ENCODE results near the gene ITSN2. TPM values are rescaled to one million over a fixed set of nuclear protein-coding genes. Genes with fewer than 3 reads are reported as not detected.
"Not testable (repeated sequence)": the region's sequence is repeated elsewhere in the genome, so short reads cannot be mapped to it uniquely, and the experiment has no call there.

ITSN2 gene
- total RNA-seq, 2 donors from 2014 or later: 57.7 to 77.0 TPM

DNA sequence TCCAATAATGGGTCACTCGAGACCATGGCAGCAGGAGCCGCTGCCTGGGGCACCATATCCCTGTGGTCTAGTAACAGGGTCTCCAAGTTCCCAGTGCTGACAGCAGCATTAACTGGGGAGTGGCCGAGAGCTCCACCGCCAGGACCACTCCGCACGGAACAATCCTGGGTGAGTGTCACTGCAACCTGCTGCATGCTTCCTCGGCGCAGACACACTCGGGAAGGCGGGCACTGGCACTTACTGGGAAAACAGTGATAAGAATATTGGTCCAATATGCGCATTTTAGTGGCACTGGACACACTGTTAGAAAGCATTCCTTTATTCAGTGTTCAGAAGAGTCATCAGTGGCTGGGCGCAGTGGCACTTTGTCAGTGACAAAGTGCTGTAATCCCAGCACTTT is 155.8 kb downstream of the ITSN2 start:
- intact Hi-C loops (cut with DNase I): no loop called here

DNA sequence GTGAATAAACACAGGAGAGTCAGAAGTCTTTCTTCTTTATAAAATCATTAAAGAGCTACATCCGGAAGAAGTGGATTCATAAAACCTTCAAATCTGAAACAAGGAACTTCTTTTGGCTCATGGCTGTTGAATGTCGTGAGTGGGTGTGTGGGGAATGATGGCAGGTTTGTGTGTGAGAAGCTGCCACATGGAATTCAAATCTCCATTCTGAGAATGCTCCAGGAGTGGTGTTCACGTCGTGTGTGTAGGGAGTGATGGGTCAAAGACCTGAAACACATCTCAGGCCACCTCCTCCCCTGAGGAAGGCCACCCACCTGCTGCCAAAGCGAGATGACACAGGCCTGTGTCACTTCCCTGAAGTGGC is 156.6 kb downstream of the ITSN2 start:
- DNase-seq (ENCODE audit: low spot score): no peak
- intact Hi-C loops (cut with DNase I): no loop called here

More for the DNA sequence above, 155.8 kb downstream of the ITSN2 start:
- no peak for DNase-seq (ENCODE audit: low spot score)

DNA sequence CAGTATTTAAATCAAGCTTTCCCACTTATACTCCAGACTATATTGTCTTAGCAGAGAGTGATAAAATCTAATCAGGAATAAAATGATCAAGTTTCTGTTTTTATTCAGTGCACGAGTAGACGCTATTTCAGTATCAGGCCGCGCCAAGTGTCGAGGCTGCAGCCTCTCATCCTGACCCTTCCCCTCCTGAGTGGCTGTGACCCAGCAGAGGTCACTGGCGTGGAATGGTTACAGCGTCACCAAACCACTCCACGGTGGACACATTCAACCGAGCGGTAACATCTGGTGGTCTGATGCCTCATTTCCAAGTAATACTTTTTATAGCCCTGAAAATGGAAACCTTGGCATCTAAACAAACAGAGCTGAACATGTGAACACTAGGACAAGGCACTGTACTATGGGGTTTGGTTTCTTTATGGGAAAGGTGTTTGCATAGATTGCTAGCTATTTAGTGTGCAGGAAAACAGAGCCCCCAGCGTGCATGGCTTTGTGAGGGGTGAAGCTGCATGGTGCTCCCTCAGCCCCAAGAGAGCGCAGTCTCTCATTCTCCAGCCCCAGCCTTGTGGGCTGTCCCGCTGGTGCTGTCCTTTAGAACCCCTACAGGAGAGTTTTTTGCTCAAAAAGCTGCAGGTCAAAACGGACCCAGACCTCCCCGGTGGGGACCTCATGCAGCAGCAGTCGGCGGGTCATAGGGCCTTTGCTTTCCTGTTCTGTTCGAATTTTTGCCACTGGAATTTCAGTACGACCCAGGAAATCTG is 157.1 kb downstream of the ITSN2 start:
- intact Hi-C loops (cut with DNase I): no loop called here
- DNase-seq (ENCODE audit: low spot score): no peak

DNA sequence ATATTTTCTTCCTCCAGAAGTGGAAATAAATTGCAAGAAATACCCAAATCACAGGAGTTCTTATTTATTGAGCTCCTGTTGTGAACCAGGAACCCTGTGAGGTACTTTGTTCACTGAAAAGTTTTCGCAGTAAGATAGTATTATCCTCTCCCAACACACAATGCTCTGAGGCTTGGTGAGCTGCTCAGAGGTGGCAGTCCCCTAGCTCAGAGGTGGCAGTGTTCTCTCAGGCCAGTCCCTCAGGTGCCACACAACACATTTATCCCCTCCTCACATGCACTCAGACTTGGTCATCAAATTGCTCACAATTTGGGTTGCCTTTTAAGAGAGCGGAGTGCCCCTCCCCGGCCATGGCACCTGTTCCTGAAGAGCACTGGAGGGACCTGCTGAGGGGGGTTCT is 159.5 kb downstream of the ITSN2 start:
- DNase-seq (ENCODE audit: low spot score): no peak
- intact Hi-C loops (cut with DNase I): no loop called here

DNA sequence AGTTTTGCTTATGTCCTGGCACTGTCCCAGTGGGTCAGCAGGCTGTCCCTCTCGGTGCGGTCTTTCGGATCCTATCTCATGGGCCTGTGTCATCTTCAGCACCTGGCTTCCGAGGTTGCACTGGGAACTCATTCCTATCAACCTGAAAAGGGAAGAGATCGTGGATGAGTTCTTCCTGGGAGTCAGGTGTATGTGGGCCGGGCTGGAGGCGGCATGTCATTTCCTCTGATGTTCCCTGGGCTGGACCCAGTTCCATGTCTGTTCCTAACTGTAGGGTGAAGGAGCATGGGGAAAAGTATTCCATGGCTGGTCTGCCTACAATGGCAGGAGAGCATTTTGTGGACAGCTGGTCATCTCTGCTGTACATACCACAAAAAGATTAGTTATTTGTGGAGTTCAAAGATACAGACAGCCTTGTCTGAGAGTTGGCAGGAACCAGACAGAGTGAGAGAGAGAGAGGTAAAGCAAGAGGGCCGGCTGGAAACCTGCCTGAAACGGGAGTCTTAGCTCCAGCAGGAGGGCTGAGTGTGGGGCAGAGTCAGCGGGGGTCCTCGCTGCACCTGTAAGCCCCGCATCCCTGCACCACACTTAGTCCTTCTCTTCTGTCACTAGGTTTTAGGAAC is 160.3 kb downstream of the ITSN2 start:
- intact Hi-C loops (cut with DNase I): no loop called here
- DNase-seq (ENCODE audit: low spot score): no peak

GRCh38 chr2:24197213-24197612 is 163.1 kb downstream of the ITSN2 start:
- intact Hi-C loops (cut with DNase I): not testable (repeated sequence)

GRCh38 chr2:24191848-24192247 is 168.5 kb downstream of the ITSN2 start:
- DNase-seq (ENCODE audit: low spot score): no peak
- intact Hi-C loops (cut with DNase I): no loop called here

More at GRCh38 chr2:24197213-24197612, 163.1 kb downstream of the ITSN2 start:
- DNase-seq (ENCODE audit: low spot score): not testable (repeated sequence)

- intact Hi-C loops (cut with DNase I): no loop called here
- DNase-seq (ENCODE audit: low spot score): no peak
These were observed 169.2 kb downstream of the ITSN2 start for GRCh38 chr2:24191156-24191555.

GRCh38 chr2:24190503-24190902 is 169.8 kb downstream of the ITSN2 start:
- intact Hi-C loops (cut with DNase I): no loop called here
- no peak for DNase-seq (ENCODE audit: low spot score)

- DNase-seq (ENCODE audit: low spot score): no peak
- intact Hi-C loops (cut with DNase I): no loop called here
These were observed 170.8 kb downstream of the ITSN2 start for GRCh38 chr2:24189551-24189950.

DNA sequence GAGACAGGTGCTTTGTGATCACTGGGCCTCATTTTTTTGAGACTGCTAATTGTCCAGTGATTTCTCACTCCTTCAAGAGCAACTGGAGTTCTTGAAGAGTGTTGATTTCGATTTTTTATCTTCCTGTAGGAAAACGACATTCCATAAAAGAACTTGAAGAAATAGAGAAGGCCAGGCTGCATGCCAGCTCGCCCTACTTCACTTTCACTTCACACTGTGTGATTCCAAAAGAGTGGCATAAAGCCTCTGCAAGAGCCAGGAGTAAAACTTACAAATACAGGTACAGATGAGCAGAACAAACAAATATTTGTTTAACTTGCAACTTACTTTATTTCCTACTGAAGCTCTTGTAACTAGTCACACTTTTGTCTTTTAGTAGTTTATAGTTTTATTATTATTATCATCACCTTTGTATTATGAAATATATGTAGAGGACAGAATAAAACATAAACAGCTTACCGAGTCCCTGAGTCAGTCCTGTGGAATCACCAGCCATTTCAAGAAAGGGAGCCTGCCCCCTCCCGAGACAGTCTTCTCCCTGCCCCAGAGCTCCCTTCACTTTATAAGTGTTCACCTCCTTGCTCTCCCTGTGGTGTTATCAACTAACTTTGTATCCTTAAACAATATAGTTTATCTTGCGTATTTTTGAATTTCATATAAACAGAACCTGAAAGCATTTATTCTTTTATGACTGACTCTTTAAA is 176.8 kb downstream of the ITSN2 start:
- no peak for DNase-seq (ENCODE audit: low spot score)
- intact Hi-C loops (cut with DNase I): no loop called here

GRCh38 chr2:24182507-24182906 is 177.8 kb downstream of the ITSN2 start:
- no peak for DNase-seq (ENCODE audit: low spot score)
- intact Hi-C loops (cut with DNase I): no loop called here

DNA sequence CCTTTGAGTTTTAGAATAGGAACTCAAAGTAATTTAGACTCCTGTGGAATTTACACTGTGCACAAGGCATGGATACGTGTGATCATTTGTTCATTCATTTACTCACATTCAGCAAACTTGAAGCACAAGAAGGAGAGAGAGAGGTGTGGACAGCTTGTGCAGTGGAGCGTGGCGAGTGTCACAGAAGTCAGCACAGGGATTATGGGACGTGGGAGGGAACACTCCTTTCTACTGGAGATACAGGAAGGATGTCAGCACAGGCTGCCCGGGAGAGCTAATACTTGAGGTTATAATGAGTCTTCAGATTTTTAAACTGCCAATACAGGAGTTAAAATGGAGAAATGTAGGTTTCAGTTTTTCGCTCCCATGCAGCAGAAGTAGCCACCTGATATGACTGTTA is 178.5 kb downstream of the ITSN2 start:
- intact Hi-C loops (cut with DNase I): no loop called here
- DNase-seq (ENCODE audit: low spot score): no peak

- no peak for DNase-seq (ENCODE audit: low spot score)
- intact Hi-C loops (cut with DNase I): no loop called here
These were observed 180.7 kb downstream of the ITSN2 start for GRCh38 chr2:24179683-24180082.

DNA sequence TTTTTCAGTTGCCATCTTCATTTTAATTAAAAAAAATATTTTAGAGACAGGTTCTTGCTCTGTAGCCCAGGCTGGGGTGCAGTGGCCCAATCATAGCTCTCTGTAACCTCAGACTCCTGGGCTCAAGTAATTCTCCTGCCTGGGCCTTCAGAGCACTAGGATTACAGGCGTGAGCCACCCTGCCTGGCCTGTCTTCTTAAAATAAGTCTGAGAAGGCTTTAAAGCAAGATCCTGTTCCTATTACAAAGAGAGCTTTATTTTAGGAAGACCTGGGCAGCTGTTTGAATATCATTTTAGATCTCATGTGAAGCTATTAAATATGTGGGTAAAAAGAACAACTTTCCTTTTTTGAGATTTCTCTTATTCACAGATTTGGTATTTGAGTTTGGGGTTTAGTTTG is 184.0 kb downstream of the ITSN2 start:
- intact Hi-C loops (cut with DNase I): no loop called here
- no peak for DNase-seq (ENCODE audit: low spot score)

DNA sequence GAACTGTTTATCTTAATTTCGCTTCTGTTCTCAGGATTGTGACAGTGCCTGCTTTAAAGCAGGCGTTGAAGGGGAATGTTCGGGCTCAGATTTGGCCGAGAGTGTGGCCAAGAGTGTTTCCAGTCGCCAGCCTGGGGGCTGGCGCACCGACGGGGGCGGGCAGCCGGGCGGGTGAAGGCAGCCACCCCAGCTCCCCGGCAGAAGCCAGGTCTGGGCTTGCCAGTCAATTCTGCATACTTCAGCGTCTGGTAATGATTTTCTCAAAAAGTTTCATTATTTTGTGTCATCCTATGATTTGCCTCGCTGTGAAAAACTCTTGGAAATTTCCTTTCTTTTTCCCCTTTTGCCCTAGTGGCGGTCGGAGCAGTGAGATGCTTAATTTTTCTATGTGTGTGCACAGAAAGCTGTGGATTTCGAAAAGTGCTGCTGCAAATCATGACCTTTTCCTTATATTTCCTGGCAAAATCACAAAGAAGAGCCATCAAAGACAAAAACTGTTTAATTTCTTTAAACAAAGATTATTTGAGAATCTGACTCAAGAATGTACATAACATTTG is 184.6 kb downstream of the ITSN2 start:
- intact Hi-C loops (cut with DNase I): no loop called here
- DNase-seq (ENCODE audit: low spot score): no peak

DNA sequence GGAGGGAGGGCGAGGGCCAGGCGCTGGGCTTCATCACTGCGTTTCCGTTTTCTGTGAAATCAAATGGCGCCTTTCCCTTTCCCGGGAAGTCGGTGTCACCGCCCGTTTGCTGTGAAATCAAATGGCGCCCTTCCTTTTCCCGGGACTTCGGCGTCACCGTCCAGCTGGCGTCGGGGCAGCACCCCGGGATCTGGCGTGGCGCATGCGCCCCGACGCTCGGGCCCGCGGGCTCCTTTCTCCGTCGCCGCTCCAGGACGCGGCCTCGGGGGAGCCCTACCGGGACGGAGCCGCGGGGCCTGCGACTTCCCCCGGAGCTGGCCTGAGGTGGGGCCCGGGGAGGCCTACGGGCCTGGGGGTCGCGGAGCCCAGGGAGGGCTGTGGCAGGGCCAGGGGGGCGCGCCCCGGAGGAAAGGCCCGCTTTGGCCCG is 185.5 kb downstream of the ITSN2 start, which contains the start of gene FAM228A:
FAM228A (plus strand) TSS at position 203 of the 427 bp plus-strand sequence. CDS start 428 bp downstream, outside the sequence.
- no peak for DNase-seq (ENCODE audit: low spot score)
- intact Hi-C loops (cut with DNase I): no loop called here

- intact Hi-C loops (cut with DNase I): no loop called here
- no peak for DNase-seq (ENCODE audit: low spot score)
These were observed 191.3 kb downstream of the ITSN2 start for GRCh38 chr2:24169023-24169422.

- intact Hi-C loops (cut with DNase I): no loop called here
These were observed 195.8 kb downstream of the ITSN2 start for GRCh38 chr2:24164416-24164973.

DNA sequence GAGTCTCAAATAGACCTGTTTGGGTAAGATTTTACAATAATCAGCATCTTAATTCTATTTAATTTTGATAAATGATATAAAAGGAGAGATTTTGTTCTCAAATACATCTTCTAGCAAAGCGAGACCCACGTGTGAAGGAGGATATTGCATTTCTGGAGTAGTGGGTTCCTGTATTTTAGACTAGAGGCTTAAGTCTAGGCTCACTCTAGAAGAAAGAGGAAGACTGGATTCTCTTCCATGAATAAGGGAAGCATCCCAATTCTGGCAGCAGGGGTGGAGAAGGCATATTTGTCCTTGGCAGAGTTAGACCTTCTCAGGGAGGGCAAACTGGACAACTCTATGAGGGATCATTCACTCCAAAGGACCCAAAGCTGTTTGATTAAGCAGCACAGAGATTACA is 196.7 kb downstream of the ITSN2 start:
- no peak for DNase-seq (ENCODE audit: low spot score)
- intact Hi-C loops (cut with DNase I): no loop called here

More at GRCh38 chr2:24164416-24164973, 195.8 kb downstream of the ITSN2 start:
- DNase-seq (ENCODE audit: low spot score): no peak
